ENCODE data around the gene GAS2L1.

Gene GAS2L1

DNA sequence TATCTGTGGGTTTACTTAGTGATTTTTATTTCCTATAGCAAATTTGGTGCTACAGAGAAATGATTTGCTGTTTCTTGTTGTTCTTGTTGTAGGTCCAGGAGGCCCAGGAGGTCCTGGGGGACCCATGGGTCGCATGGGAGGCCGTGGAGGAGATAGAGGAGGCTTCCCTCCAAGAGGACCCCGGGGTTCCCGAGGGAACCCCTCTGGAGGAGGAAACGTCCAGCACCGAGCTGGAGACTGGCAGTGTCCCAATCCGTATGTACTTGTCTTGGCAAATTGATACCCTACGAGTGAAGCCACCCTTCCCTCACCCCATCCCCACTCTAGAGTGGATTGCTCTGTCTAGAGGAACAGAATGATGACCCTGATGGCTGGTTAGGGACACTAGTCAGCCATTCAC, 7.8 kb upstream of the GAS2L1 start:
- TF ChIP-seq ZFX (IDR thresholded peaks at IDR 0.05; ENCODE audit: borderline replicate concordance) (no peak), CTCF (IDR thresholded peaks at IDR 0.05) (no peak)
- H3K27ac ChIP-seq = no peak overlapping the region

- TF ChIP-seq ZFX (IDR thresholded peaks at IDR 0.05; ENCODE audit: borderline replicate concordance) = no peak
- TF ChIP-seq CTCF (IDR thresholded peaks at IDR 0.05) = no peak
- 0 out of 2 replicates have a peak overlapping the region, but pooled peaks have one; percentile 12 for H3K27ac ChIP-seq
Measured at GRCh38 chr22:29299136-29299900, 7.1 kb upstream of the GAS2L1 start.

GRCh38 chr22:29300467-29300806, 6.0 kb upstream of the GAS2L1 start:
- peak overlapping the region; percentile 37; the same call in 1 of the 2 replicates for H3K27ac ChIP-seq
- TF ChIP-seq ZFX (IDR thresholded peaks at IDR 0.05; ENCODE audit: borderline replicate concordance) = no peak
- TF ChIP-seq CTCF (IDR thresholded peaks at IDR 0.05) = no peak

- TF ChIP-seq ZFX (IDR thresholded peaks at IDR 0.05; ENCODE audit: borderline replicate concordance) = no peak
- TF ChIP-seq CTCF (IDR thresholded peaks at IDR 0.05) = no peak
- peak overlapping the region; percentile 37; the same call in 1 of the 2 replicates for H3K27ac ChIP-seq
Measured at GRCh38 chr22:29300807-29301601, 5.4 kb upstream of the GAS2L1 start.

DNA sequence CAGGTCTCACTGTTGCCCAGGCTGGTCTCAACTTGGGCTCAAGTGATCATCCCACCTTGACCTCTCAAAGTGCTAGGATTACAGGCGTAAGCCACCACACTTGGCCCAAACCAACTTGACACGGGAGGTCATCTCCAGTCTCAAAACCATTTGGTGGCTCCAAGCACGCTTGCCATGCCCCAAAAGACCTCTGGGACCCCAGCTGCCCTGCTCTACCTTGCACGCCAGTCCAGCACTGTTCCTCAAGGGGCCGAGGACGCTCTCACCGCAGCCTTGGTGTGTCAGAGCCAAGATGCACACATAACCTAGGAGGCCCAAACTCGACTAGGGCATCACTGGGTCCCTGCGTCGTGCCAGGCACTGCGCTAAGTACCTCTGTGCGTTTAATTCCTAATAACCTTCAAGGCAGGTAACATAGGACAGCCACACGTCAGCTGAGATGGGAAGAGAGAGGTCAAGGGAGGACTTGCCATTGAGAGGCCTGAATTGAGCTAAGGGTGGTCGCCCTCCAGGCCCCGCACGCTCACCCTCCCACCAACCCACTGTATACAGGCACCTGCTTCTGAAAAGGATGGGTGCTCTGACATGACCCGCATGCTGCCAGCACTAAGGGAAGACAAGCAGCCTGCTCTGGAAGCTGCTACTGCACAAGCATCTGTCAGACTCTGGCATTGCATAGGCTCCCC, 4.6 kb upstream of the GAS2L1 start:
- TF ChIP-seq CTCF (IDR thresholded peaks at IDR 0.05) (no peak), ZFX (IDR thresholded peaks at IDR 0.05; ENCODE audit: borderline replicate concordance) (no peak)
- peak overlapping the region; percentile 37 for H3K27ac ChIP-seq

DNA sequence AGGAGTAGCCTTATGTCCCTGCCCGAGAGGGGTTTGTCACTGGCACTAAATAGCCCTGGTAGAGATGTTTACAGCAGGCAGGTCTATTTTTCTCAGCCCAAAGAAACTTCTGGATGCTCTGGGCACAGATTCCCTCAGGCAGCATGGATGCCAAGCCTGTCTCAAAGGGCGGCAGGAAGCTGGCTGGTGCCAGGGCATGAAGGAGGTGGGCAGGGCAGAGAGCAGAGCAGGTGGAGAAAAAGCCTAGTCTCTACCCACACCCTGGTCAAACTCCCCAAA, 4.1 kb upstream of the GAS2L1 start:
- TF ChIP-seq ZFX (IDR thresholded peaks at IDR 0.05; ENCODE audit: borderline replicate concordance) (no peak), CTCF (IDR thresholded peaks at IDR 0.05) (no peak)
- H3K27ac ChIP-seq = peak overlapping the region; percentile 37

Measured in 22Rv1 (cell line).